DMS153 treated with DMSO at 0.1 percent for 48 hours (cell line): ENCODE data around the gene IQSEC1.

Source experiments
- DNase-seq: peaks from one replicate; lab custom pipeline; 2025; ENCODE audit not compliant: unreplicated experiment; lab: John Stamatoyannopoulos, UW

Gene IQSEC1

GRCh38 chr3:12852201-12852600 is 221.0 kb downstream of the IQSEC1 start:
- DNase-seq, result no peak
